A549 (cell line): Measurements from ENCODE around the gene CTAG2. TPM values are rescaled to one million over a fixed set of nuclear protein-coding genes. Genes with fewer than 3 reads are reported as not detected.

Experiments used
- ATAC-seq, 2 experiments: fragments of 200-7000 bp in 1 of 2; fragments of >200 bp in 1 of 2; cut with Nextera tagmentation in 1 of 2; cut with Tn5 transposase in 1 of 2; 3 replicates each; pipeline versions ENCODE4 v1.8.0 to v1.9.1; 2018 to 2020; ENCODE audit warnings: mild to moderate bottlenecking in 1 of 2, moderate library complexity in 1 of 2
- CTCF ChIA-PET: fragments of 300-600 bp; sonication (Branson Sonifier 250); formaldehyde crosslinking; extraction: SDS; loops from one replicate; lab custom pipeline; 2021; ENCODE audit warnings: antibody characterized with exemption, inconsistent platforms; lab: Yijun Ruan, JAX
- POLR2A ChIA-PET: fragments of 350-600 bp; formaldehyde crosslinking; extraction: SDS; loops from one replicate; lab custom pipeline; 2021; ENCODE audit warnings: antibody characterized with exemption, inconsistent platforms; lab: Yijun Ruan, JAX
- DNase-seq, 2 experiments: peaks; one replicate each; pipeline versions ENCODE4 v3.0.0 to v3.0.0-alpha.2; 2011 to 2016; ENCODE audit warnings: low read depth in 1 of 2, low spot score in 1 of 2
- FAIRE-seq: peaks from 2 replicates; lab custom pipeline; 2011; peaks lifted over from hg19 to GRCh38; lab: Jason Lieb, UNC
- H3K27ac ChIP-seq, 2 experiments: fragments of >200 bp; sonication (Bioruptor Twin); formaldehyde crosslinking; 3 replicates each; pipeline ENCODE4 v1.5.1; 2016 to 2017
- H3K4me1 ChIP-seq: fragments of >200 bp; sonication (Bioruptor Twin); formaldehyde crosslinking; 3 replicates; pipeline ENCODE4 v1.6.1; 2016
- H3K4me2 ChIP-seq: fragments of >200 bp; sonication (Bioruptor Twin); formaldehyde crosslinking; 3 replicates; pipeline ENCODE4 v1.6.1; 2016
- H3K4me3 ChIP-seq: fragments of >200 bp; sonication (Bioruptor Twin); formaldehyde crosslinking; 3 replicates; pipeline ENCODE4 v1.5.1; 2016
- H3K9me3 ChIP-seq: fragments of >200 bp; sonication (Bioruptor Twin); formaldehyde crosslinking; 3 replicates; pipeline ENCODE4 v1.6.1; 2016
- CEBPB ChIP-seq, 2 experiments: fragments of >200 bp in 1 of 2; sonication (Bioruptor Twin) in 1 of 2; formaldehyde crosslinking in 1 of 2; IDR thresholded peaks; 2 replicates each; pipeline ENCODE4 v1.6.1; 2012 to 2016
- CHD2 ChIP-seq: fragments of 150-350 bp; IDR thresholded peaks from 2 replicates; pipeline ENCODE4 v1.6.1; 2014; ENCODE audit warnings: low read length; ENCODE audit not compliant: partially characterized antibody
- EP300 ChIP-seq, 2 experiments: fragments of >200 bp; sonication (Bioruptor Twin); formaldehyde crosslinking; IDR thresholded peaks; 2 replicates in 1 of 2; 3 replicates in 1 of 2; pipeline ENCODE4 v1.6.1; 2016 to 2017
- HOXA7 ChIP-seq: fragments of 250-450 bp; sonication (Bioruptor Pico); IDR thresholded peaks from 2 replicates; pipeline ENCODE4 v1.5.0; 2020; ENCODE audit warnings: mild to moderate bottlenecking, moderate library complexity
- HOXB13 ChIP-seq: fragments of 250-450 bp; sonication (Bioruptor Pico); IDR thresholded peaks from 2 replicates; pipeline ENCODE4 v1.5.0; 2020; ENCODE audit warnings: low read depth, mild to moderate bottlenecking, moderate library complexity
- HOXB5 ChIP-seq: fragments of 250-450 bp; sonication (Bioruptor Pico); IDR thresholded peaks from 2 replicates; pipeline ENCODE4 v1.5.0; 2020; ENCODE audit warnings: mild to moderate bottlenecking, moderate library complexity
- JUNB ChIP-seq: fragments of >200 bp; sonication (Bioruptor Twin); formaldehyde crosslinking; IDR thresholded peaks from 2 replicates; pipeline ENCODE4 v1.6.1; 2016
- KDM5A ChIP-seq: fragments of 200-600 bp; sonication (generic); IDR thresholded peaks from 2 replicates; pipeline ENCODE4 v1.6.1; 2016; ENCODE audit warnings: antibody characterized with exemption, mild to moderate bottlenecking
- MYC ChIP-seq: IDR thresholded peaks from 2 replicates; pipeline ENCODE4 v1.6.1; 2012; ENCODE audit warnings: mild to moderate bottlenecking, inconsistent platforms, low read length, improper control_type of control experiment, borderline replicate concordance
- POLR2A ChIP-seq: IDR thresholded peaks from 2 replicates; pipeline ENCODE4 v1.6.1; 2012; ENCODE audit warnings: mild to moderate bottlenecking, low read length
- POLR2AphosphoS2 ChIP-seq: conservative IDR thresholded peaks from 2 replicates; pipeline ENCODE4 v1.6.1; 2012; ENCODE audit warnings: low read length, improper control_type of control experiment, inconsistent platforms
- RFX5 ChIP-seq: fragments of 450-650 bp; IDR thresholded peaks from 2 replicates; pipeline ENCODE4 v1.7.1; 2014; ENCODE audit warnings: antibody characterized with exemption, mild to moderate bottlenecking, moderate library complexity
- TFCP2L1 ChIP-seq: fragments of 250-450 bp; sonication (Bioruptor Pico); IDR thresholded peaks from 2 replicates; pipeline ENCODE4 v1.5.0; 2021; ENCODE audit warnings: mild to moderate bottlenecking
- WGBS: methylation state at CpG from one replicate; pipeline ENCODE4 v1.1.6; 2017; ENCODE audit errors: missing lambda C conversion rate; 5-methylcytosine and 5-hydroxymethylcytosine counted together
- polyA plus RNA-seq, 4 experiments: library from polyadenylated mRNA; depleted of rRNA in 3 of 4; stranded (reverse); fragments of >200 nt; fragmentation: RNase III in 1 of 4; extraction: RNeasy Plus Mini Kit Qiagen cat#74134 plus additional on column Dnase treatment in 1 of 4; gene quantifications; 2 replicates in 3 of 4; 3 replicates in 1 of 4; pipeline ENCODE4 v1.2.3, GENCODE V29; 2011 to 2017
- TF ChIP-seq, protein P1 (sequence below): fragments of 250-450 bp; sonication (Bioruptor Pico); IDR thresholded peaks from 2 replicates; pipeline ENCODE4 v1.5.0; 2021; ENCODE audit warnings: mild to moderate bottlenecking, moderate library complexity, borderline replicate concordance
- TF ChIP-seq, protein P2 (sequence below): fragments of 450-650 bp; IDR thresholded peaks from 2 replicates; pipeline ENCODE4 v1.6.1; 2014; ENCODE audit warnings: antibody characterized with exemption
- TF ChIP-seq, protein P3 (sequence below): IDR thresholded peaks from 2 replicates; pipeline ENCODE4 v1.6.1; 2012
- TF ChIP-seq, protein P4 (sequence below): fragments of >200 bp; sonication (Bioruptor Twin); formaldehyde crosslinking; IDR thresholded peaks from 3 replicates; pipeline ENCODE4 v1.5.1; 2016
- TF ChIP-seq, protein P5 (sequence below): fragments of >200 bp; sonication (Bioruptor Twin); formaldehyde crosslinking; IDR thresholded peaks from 3 replicates; pipeline ENCODE4 v1.6.1; 2016

The CTAG2 gene
- polyA plus RNA-seq, 2 of the 4 experiments (the other 2 are of a cell fraction), result not detected

DNA sequence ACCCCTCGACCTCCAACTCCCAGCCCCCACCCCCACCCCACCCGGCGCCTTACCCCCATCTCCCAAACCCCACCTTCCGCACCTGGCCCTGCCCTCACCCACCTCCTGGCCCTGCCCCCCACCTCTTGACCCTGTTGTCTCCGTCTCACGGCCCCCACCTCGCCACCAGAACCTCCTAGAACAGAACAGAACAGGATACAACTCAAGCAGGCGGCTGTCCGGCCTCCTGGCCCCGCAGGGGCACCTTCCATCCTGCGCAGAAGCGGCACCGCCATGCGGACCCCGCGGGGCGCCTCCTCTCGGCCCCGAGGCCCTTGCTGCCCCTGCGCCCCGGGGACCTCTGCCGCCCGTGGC lies 354 bp downstream of the CTAG2 start (continued):
- TF ChIP-seq POLR2A (no peak), HOXB5 (CRISPR knock-in tag) (no peak), HOXB13 (CRISPR knock-in tag) (no peak)
- TF ChIP-seq, protein P1, sequence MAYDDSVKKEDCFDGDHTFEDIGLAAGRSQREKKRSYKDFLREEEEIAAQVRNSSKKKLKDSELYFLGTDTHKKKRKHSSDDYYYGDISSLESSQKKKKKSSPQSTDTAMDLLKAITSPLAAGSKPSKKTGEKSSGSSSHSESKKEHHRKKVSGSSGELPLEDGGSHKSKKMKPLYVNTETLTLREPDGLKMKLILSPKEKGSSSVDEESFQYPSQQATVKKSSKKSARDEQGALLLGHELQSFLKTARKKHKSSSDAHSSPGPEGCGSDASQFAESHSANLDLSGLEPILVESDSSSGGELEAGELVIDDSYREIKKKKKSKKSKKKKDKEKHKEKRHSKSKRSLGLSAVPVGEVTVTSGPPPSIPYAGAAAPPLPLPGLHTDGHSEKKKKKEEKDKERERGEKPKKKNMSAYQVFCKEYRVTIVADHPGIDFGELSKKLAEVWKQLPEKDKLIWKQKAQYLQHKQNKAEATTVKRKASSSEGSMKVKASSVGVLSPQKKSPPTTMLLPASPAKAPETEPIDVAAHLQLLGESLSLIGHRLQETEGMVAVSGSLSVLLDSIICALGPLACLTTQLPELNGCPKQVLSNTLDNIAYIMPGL (CRISPR knock-in tag), result no peak
- TF ChIP-seq, protein P2, sequence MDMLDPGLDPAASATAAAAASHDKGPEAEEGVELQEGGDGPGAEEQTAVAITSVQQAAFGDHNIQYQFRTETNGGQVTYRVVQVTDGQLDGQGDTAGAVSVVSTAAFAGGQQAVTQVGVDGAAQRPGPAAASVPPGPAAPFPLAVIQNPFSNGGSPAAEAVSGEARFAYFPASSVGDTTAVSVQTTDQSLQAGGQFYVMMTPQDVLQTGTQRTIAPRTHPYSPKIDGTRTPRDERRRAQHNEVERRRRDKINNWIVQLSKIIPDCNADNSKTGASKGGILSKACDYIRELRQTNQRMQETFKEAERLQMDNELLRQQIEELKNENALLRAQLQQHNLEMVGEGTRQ, result no peak
- TF ChIP-seq, protein P3, sequence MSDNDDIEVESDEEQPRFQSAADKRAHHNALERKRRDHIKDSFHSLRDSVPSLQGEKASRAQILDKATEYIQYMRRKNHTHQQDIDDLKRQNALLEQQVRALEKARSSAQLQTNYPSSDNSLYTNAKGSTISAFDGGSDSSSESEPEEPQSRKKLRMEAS, result no peak

DNA sequence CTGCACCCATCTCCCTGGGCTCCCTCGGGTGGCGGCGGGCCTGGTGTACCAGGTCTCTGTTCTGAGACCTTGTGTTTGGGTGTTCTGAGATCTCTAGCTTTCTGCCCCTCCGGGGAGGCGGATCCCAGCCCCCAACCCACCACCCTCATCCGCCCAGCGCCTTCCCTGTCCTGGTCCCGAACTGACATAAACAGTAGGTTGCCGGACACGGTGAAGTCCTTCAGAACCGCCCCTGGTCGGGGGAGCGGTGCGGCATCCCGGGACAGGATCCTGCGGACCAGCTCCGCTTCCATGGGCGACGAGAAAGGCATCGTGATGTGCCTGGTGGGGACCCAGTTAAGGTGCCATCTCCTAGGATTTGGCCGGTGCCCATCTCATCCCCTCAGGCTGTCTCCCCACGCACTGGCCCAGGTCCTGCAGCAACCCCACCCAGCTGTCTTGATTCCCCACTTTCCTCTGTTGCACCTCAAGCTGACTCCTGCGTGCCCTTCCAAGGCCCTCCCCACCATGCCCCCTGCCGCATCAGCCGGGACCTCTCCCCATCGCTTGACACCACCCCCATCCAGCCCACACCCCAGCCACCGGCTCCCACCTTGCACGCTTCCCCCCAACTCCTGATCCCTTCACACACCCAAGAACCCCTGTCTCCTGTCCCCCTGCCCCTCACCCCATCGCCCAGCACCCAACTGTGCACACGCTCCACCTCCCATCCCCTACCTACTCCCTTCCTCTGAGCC lies 900 bp downstream of the CTAG2 start:
- no peak overlapping the region for H3K27ac ChIP-seq
- CTCF ChIA-PET, result no interaction called here
- no peaks in the 10 kb centered on the region for H3K4me1 ChIP-seq
- DNase-seq, result no peak
- 59% methylated on average over 19 of the region's 30 CpGs for WGBS
- no peak for FAIRE-seq
- no peak overlapping the region for H3K4me2 ChIP-seq
- H3K4me3 ChIP-seq, result no peak overlapping the region
- TF ChIP-seq, protein P4, sequence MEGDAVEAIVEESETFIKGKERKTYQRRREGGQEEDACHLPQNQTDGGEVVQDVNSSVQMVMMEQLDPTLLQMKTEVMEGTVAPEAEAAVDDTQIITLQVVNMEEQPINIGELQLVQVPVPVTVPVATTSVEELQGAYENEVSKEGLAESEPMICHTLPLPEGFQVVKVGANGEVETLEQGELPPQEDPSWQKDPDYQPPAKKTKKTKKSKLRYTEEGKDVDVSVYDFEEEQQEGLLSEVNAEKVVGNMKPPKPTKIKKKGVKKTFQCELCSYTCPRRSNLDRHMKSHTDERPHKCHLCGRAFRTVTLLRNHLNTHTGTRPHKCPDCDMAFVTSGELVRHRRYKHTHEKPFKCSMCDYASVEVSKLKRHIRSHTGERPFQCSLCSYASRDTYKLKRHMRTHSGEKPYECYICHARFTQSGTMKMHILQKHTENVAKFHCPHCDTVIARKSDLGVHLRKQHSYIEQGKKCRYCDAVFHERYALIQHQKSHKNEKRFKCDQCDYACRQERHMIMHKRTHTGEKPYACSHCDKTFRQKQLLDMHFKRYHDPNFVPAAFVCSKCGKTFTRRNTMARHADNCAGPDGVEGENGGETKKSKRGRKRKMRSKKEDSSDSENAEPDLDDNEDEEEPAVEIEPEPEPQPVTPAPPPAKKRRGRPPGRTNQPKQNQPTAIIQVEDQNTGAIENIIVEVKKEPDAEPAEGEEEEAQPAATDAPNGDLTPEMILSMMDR, result no peak
- TF ChIP-seq KDM5A, result no peak
- POLR2A ChIA-PET, result no interaction called here
- H3K9me3 ChIP-seq, result no peaks in the 10 kb centered on the region
- no peak for ATAC-seq

DNA sequence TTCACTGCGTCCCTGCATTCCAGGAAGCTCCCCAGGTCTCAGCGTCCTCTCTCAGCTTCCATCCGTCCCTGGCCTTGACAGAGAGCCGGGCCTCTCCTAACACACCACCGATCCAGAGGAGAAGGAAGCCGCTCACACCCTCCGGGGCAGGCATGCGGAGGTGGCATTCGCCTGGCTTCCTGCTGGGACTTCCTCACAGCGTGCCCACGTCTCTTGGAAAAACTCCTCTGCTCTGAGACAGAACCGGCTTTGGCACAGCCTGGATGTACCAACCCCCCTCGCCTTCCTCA lies 3.2 kb downstream of the CTAG2 start:
- FAIRE-seq (no peak), DNase-seq (no peak), ATAC-seq (no peak)
- Histone ChIP-seq H3K9me3 (no peaks in the 10 kb centered on the region), H3K4me1 (no peaks in the 10 kb centered on the region), H3K4me3 (no peak overlapping the region), H3K4me2 (no peak overlapping the region), H3K27ac (no peak overlapping the region)
- 53% methylated on average over 13 of the region's 13 CpGs for WGBS
- ChIA-PET CTCF (no interaction called here), POLR2A (no interaction called here)
- no peak for TF ChIP-seq TFCP2L1 (CRISPR knock-in tag)
- TF ChIP-seq CEBPB (IDR thresholded peaks at IDR 0.05), result no peak
- no peak for TF ChIP-seq CHD2
- no peak for TF ChIP-seq HOXA7
- TF ChIP-seq POLR2A, result no peak
- TF ChIP-seq MYC, result no peak
- TF ChIP-seq POLR2AphosphoS2, result no peak
- no peak for TF ChIP-seq EP300 (IDR thresholded peaks at IDR 0.05)
- no peak for TF ChIP-seq RFX5
- TF ChIP-seq, protein P5, sequence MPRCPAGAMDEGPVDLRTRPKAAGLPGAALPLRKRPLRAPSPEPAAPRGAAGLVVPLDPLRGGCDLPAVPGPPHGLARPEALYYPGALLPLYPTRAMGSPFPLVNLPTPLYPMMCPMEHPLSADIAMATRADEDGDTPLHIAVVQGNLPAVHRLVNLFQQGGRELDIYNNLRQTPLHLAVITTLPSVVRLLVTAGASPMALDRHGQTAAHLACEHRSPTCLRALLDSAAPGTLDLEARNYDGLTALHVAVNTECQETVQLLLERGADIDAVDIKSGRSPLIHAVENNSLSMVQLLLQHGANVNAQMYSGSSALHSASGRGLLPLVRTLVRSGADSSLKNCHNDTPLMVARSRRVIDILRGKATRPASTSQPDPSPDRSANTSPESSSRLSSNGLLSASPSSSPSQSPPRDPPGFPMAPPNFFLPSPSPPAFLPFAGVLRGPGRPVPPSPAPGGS, result no peak
- no peak for TF ChIP-seq KDM5A
- TF ChIP-seq JUNB, result no peak
